Activated CD4-positive, alpha-beta T cell treated with anti-CD3 and anti-CD28 coated beads, Interleukin-2, Interleukin-4, amounts not matched to agents 100 ng/mL and 50 ng/mL, durations not matched to agents 16 hours and 8 hours (primary cell): ENCODE data around the gene ALAS1.

Source experiments
- DNase-seq: peaks from one replicate; pipeline ENCODE4 v3.0.0-alpha.2; 2020; ENCODE audit warnings: low spot score

The ALAS1 gene

DNA sequence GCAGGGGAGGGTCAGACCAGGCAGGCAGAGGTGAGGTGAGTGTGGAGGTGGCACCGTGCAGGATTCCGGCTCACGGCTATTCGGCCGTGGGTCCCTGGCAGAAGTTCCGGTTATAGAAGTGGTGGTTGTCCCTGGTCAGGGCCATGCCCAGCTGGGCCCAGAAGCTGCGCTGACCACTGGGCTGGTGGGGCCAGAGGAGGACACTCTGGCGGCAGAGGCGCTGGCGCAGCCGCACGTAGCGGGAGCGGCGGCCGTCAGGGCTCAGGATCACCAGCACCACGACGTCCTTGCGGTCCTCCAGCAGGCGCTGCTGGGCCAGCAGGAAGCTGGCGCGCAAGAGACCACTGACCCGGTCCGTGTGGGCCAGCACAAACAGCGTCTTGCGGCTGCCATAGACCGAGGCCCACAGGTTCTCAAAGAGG is 23.2 kb downstream of the ALAS1 start:
- no peak for DNase-seq

DNA sequence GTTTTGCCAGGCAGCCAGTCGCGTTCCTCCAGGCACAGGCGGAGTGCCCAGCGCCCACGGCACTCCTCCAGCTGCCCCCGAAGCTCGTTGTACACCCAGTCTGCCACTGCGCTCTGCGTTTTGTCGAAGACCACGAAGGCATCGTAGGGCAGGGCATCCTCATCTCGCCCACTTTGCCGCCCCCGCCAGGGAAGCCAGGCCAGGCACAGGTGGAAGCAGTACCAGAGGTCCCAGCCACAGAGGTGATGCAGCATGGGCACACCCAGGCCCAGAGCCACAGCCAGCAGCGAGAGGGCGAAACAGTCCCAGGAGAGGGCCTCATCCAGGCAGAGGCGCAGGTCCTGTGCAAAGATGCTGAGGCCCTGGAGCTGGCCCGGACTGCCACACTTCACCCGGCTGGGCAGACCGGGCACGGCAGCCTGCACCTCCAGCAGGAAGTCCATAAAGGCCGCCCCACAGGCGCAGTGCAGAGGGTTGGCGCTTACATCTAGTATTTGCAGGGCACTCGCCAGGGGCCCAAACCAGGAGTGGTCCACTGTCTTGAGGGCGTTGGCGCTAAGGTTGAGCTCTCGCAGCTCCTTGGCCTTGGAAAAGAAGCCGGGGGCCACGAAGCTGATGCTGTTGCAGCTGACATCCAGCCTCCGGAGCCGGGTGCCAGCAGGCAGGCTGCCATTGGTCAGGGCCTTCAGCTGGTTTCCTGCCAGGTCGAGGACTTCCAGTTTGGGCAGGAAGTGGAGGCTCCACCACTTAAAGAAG is 23.8 kb downstream of the ALAS1 start:
- DNase-seq, result no peak

DNA sequence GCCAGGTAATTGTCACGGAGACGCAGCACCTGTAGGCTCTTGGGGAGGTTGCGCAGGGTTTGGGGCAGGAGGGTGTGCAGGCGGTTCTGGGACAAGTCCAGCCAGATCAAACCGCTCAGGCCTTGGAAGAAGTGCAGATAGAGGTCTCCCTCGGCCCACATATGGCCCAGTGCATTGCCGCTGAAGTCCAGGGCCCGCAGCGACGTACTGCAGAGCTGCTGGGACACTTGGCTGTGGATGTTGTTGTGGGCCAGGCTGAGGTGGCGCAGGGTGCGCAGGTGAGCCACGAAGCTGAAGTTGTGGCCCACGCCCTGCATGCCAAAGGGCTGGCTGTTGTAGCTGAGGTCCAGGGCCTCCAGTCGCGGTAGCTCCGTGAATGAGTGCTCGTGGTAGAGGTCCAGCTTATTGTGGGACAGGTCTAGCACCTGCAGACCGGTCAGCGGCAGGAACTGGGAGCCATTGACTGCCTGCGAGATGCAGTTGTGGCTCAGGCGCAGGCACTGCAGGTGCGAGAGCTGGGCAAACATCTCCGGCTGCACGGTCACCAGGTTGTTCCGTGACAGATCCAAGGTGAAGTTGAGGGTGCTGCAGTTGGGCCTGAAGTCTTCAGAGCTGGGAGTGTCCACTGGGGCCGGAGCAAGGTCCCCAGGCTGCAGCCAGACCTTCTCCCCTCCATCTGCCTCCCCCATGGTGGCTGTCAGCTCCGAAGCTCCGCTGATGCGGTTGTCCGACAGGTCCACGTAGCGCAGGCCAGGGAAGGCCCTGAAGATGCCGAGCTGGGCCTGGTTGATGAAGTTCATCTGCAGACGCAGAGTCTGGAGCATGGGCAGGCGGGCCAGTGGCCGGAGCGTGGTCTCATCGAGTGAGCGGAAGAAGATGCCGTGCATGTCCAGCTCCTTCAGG is 24.6 kb downstream of the ALAS1 start:
- DNase-seq, result no peak

DNA sequence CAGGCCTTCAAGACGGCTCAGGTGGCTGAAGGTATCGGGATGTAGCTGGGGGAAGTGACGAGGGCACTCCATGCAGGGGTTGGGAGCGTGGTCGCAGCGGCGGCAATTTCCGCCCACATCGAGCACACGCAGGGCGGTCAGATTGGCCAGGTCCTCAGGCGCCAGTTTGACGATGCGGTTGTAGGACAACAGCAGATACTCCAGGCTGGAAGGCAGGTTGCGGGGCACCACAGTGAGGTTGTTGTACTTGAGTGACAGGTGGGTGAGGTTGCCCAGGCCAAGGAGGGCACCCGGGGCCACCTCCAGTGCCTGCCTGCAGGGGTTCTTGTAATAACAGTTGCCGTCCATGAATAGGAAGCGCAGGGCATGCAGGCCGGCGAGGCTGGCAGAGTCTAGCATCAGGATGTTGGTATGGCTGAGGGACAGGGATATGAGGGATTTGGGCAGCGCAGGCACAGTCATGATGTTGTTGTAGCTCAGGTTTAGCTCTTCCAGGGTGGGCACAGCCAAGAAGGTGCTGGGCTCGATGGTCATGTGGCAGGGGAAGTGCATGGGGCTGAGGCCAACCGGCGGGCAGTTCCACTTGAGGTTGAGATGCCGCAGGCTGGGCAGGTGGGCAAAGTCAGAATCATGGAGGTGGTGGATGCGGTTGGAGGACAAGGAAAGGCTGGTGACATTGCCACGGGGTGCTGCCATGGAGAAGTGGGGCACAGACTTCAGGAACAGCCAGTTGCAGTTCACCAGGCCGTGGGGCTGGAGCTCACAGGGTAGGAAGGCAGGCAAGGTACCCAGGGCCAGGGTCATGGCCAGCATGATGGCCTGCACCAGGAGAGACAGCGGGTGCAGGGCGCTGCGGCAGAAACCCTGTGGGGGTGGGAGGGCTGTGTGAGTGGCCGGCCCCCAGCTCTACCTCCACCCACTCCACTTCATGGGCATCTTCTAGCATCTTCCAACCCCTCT is 25.8 kb downstream of the ALAS1 start:
- DNase-seq, result no peak

DNA sequence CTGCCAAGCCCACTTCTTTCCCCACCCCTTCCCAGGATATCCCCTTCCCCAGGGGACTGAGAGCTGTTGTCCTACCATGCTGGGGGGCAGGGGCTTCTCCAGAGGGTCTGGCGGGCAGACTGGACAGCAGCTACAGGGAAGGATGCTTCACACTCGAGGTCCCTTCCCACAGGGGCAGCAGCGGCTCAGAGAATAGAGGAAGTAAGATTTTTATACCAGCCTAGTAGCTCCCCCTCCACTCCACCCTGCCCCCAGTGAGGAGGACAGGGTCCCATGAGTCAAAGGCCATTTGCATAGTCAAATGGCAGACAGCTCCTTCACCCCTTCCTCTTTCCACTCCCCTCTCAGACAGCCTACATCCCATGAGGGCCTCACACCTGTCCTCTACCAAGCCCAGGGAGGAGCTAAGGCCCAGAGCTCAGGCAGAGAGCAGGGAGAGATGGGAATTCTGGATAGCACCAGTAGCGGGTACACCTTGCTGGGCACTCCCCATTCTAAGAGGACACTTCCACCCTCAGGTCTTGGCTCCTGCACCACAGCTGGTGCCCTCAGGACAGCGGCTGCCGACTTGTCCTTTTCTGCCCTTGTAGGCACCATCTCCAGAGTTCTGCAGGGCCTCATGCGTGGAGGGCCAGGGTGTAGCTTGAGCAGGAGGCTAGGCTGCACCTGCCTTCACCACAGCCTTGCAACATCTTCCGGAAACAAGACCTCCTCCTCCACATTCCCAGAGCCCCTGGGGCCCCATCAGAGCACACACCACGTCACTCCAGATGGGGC is 27.7 kb downstream of the ALAS1 start, which contains the start of gene TLR9:
TSS of gene TLR9 (minus strand) at position 194 of the 777 bp plus-strand sequence. CDS start at position 78, 116 bp downstream.
- DNase-seq, result no peak

DNA sequence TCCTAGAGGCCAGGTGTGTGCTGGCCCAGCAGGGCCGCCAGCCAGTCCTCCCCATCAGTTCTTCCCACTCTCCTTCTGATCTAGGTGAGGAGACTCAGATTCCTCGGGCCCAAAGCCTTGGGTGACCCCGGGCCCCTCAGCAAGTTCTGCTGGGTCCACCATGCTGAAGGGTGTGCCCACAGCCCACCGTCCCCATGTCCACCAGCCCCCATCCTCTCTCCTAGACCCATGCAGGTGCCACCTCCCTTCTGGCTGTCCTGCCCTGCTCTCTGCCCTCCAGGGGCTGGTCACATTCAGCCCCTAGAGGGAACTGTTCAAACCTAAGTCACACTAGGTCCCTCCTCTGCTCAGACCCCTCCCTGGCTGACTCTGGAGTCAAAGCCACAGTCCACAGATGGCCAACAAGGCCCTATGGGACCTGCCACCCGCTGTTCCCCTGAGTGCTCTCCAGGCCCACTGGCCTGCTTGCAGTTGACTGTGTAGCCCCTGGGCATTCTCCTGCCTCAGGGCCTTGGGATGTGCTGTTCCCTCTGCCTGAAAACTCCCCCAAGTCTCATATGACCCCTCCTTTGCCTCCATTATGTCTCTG is 28.4 kb downstream of the ALAS1 start:
- DNase-seq, result no peak

DNA sequence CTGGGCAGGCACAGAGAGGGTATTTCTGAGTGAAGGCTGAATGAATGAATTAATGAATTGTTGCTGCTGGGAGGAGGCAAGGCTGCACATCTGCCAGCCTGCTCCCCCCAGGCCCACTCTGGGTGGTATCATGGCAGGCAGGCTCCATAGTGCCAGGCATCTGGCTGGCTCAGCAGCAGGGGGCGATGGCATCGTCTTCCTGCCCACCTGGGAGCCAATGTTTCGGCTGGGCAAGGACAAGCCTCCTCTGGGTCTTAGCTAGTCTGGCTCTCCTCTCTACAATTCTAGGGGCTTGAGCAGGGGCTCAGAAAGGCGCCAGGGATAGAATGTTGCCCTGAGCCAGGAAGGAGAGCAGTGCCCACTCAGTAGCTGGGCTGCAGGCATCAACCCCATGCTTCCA is 29.2 kb downstream of the ALAS1 start:
- DNase-seq, result no peak

DNA sequence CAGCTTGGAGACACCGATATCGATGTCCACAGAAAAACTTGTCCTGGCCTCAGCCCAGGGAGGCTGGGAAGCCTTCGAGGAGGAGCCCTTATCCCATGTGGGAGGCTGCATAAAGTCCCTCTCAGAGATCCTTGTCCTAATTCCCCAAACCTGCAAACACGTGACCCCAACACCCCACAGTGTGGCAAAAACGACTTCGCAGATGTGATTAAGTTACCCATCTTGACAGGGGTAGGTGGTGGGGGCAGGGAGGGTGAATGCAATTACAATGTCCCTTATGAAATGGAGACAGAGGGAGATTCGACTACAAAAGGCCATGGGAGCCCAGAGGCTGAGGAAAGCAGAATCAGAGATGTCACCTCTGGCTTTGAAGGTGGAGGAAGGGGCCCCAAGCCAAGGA is 29.8 kb downstream of the ALAS1 start:
- no peak for DNase-seq

DNA sequence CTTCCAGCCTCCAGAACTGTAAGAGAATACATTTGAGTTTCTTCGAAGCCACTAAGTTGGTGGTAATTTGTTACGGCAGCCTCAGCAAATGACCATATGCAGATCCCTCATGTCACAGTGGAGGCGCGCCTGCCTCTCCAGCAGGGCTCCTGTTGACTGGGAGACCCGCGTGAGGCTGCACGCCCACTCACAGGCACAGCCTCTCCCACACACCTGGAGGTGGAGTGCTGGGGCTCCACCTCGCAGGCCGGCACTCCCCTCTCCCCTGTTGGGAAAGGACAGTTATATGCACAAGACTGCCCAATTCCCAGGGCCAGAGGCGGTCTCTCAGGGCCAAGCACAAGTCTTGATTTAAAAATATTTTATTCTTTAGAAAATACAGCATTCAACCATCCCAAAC is 30.3 kb downstream of the ALAS1 start:
- DNase-seq, result no peak

DNA sequence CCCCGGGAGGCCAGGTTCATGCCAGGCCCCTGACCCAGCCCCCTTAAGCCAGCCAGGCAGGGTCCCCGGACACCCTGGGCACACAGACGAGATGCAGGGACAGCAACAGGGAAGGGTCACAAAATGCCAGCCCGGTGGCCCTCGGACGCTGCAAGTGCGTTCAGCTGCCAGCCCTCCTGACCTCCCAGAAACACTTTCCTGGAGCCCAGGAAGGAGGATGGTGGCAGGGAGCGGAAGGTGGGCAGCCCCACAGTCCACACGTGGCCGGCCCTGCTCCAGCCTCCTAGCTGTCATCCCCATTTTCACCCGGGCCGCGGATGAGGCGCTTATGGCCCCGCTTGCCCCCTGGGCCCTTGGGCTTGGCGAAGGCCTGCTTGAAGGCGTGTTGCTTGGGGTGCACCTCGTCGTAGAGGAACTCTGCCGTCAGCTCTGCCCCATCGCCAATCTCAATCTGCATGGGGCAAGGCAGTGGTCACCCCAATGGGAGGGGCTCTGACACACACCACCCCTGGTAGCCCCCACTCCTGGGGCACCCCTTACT is 30.9 kb downstream of the ALAS1 start:
- no peak for DNase-seq

DNA sequence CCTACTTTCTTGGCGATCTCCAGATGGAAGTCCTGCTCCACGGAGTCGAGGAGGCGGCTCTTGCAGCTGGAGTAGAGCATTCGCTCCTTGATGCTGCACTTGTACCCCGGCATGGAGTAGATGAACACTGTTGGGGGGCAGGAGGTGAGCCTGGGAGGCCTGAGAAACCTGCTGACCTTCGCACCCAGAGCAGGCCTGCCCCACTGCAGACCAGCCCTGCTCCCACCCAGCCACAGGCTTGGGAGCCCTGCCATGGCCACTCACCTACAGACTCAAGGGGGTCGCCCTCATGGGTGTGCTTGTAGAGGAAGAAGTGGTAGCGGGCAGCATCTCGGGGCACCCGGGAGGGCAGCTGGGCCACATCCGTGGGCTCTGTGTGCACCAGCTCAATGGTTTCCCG is 31.7 kb downstream of the ALAS1 start:
- no peak for DNase-seq

DNA sequence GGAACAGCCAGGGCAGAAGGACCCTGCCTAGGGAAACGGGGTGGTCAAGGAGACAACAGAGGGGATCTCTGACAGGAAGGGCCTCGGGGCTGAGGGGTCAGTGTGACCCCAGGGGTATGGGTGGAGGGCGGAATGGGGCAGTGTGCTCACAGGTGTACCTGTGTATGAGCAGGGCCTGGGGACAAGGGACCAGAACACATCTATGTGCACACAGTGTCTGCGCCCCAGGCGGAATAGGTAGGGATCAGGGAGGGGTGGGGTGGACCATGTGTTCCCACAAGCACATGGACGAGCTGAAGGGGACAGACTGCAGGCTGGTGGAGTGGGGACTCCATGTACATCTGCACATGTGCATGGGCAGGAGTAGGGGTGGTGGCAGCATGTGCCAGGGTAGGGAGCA is 32.5 kb downstream of the ALAS1 start:
- DNase-seq, result no peak

DNA sequence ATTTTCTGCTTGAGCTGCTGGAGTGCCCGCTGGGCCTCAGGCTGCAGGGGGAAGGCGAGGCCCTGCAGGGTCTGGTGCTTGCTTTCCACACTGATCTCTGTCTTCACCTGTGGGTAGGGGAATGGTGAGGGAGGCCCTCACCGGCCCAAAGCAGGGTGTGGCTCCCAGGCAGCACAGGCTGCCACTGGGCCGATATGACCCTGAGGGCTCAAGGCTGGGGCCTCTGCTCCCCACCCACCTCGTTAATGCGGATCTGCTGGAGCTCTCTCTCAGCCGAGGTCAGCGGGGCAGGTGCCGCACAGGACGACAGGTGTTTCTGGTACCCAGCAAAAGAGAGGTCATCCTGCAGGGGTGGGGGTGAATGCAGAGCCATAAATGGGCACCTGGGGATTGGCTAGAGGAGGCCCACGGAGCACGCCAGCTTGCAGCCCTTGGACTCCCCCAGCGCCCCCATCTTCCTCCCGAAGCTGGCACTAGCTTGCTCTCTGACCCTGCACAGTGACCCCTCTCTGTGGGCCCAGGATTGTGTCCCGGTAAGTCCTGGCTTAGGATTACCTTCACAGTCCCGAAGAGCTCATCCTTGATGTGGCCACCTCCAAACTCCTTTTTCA is 33.0 kb downstream of the ALAS1 start:
- DNase-seq, result no peak

DNA sequence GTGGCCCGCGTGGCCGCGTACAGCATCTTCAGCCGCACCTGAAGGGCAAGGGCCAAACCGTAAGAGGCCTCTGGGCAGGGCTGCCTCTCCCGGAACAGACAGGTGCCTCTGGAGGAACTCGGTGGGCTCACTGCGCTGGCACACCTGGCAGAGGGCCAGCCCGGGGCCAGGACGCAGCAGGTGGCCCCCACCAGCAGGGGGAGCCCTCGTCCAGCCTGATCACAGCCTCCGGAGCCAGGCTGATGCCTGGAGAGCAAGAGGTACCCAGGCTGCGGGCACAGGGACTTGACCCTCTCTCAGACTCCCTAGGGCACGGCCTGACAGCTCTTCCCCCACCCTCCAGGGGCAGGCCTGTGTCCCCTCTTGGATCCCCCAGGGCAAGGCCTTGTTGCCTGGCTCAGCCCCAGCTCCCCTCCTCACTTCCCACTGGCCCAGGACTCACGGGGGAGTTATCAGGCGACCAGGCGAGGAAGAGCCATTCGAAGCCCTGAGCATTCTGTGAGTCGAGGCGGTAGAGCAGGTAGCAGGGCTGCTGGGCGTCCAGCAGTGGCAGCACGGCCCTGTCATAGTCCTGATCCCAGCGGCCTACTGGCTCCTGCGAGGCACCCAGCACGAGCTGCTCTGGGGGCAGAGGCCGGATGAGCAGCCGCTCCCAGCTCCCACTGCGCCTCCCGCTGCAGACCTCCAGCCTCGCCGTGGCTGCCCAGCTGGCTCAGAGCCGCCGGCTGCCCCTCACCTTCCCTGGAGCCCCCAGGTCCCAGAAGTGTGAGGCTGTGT is 33.7 kb downstream of the ALAS1 start:
- DNase-seq, result peak; percentile 85

DNA sequence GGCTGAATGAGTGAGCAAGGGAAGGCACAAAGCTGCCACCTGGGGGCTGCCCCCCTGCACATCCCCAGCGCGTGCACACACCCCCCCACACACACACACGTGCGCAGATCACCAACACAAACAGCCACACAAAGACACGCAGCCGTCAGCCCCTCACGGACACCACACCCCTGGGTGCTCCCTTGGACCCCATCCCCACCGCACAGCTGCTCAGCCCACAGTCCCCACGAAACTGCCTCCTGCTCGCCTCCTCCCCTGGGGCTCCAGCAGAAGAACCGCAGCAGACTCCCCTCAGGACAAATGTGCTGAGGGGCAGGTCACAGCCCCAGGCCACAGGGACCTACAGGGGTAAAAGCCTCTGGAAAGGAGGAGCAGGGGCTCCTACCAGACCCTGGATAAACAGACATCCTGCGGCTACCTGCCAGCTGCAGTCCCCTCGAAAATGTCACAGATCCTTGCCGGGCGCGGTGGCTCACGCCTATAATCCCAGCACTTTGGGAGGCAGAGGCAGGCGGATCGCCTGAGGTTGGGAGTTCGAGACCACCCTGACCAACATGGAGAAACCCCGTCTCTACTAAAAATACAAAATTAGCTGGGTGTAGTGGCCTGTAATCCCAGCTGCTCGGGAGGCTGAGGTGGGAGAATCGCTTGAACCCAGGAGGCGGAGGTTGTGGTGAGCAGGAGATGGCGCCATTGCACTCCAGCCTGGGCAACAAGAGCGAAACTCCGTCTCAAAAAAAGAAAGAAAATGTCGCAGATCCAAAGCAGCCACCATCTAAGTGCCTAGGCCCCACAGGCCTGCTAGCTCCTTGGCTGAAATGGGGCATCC is 34.5 kb downstream of the ALAS1 start:
- DNase-seq, result no peak

DNA sequence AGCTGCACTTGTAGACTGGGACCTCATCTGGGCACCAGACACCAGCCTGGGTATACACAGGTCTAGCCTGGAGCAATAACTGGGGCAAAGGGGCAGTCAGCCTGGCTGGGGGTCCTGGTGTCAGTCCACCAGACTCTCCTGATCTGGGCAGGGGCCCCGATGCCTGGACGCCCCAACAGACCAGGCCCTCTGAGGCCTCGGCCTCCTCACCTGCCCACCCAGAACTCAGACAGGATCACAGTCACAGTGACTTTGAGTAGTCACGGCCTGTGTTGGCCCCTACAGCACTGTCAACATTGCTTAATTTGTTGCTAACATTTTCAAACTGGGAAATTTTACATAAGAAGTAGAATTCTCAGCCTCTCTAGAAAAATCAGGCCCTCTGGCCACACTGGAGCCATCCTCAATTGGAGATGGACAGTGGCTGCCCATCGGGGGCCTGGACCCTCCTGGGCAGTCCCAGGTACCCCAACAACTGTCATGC is 35.2 kb downstream of the ALAS1 start:
- no peak for DNase-seq

DNA sequence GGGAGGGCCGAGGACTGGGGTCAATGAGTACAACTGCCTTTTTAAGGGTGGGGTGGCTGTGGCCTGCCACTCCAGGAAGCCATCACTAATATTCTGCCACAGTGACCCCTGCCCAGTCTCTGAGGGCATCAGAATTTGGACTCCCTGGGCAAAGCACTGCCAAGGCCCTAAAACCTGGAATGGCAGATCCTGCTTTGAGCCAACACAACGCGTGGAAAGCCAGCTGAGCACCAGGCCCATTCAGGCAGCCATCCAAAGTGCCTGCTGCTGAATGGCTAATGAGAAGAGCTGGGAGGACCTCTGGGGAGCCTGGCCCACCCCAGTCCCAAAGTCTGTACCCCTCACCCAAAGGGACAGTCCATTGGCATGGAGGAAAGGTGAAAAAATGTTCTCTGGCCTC is 36.0 kb downstream of the ALAS1 start:
- DNase-seq, result no peak
